Measurements from ENCODE around the gene DIAPH2.

DNA sequence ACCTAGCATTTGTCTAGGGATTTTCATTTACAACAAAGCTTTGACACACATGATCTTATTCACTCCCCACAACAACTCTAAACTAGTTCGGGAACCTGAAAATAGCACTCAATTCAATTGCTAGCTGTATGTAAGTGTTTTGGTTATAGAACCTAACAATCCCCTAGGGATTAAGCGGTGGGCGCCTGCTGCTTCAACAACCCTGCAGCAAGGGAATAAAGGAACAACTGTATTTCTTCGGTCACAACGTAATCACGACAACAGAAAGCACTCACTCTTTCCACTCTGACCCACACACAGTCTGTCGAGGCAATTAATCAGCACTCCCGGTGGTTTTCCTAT lies 674 bp upstream of the DIAPH2 start:
- TF ChIP-seq EZH2phosphoT487 (IDR thresholded peaks at IDR 0.05; ENCODE audit: insufficient read depth, low read depth) (no peak), EZH2 (IDR thresholded peaks at IDR 0.05; ENCODE audit: insufficient read depth, poor library complexity, severe bottlenecking) (no peak)

Data from GM23248 (cell line).